HG03108 (cell line): Measurements from ENCODE around the gene CA12.

Experiments
- ATAC-seq: cut with Tn5 transposase; IDR thresholded peaks from one replicate; pipeline ENCODE4 v1.9.1; 2021; ENCODE audit warnings: moderate library complexity; ENCODE audit not compliant: unreplicated experiment

Gene CA12

GRCh38 chr15:63402498-63403253 is 21.0 kb upstream of the CA12 start:
- ATAC-seq = no peak

GRCh38 chr15:63401714-63402497 is 20.3 kb upstream of the CA12 start:
- ATAC-seq = no peak

- ATAC-seq = no peak
Observed at GRCh38 chr15:63401078-63401477, 19.4 kb upstream of the CA12 start.

GRCh38 chr15:63398456-63398855 is 16.8 kb upstream of the CA12 start:
- ATAC-seq = no peak

GRCh38 chr15:63396152-63396928 is 14.7 kb upstream of the CA12 start:
- ATAC-seq = no peak

GRCh38 chr15:63395730-63396151 is 14.1 kb upstream of the CA12 start:
- no peak for ATAC-seq

- ATAC-seq = no peak
Observed at GRCh38 chr15:63392361-63393009, 10.8 kb upstream of the CA12 start.

- no peak for ATAC-seq
Observed at GRCh38 chr15:63391669-63392360, 10.2 kb upstream of the CA12 start.

GRCh38 chr15:63390689-63391088 is 9.0 kb upstream of the CA12 start:
- ATAC-seq = no peak

- ATAC-seq = no peak
Observed at GRCh38 chr15:63389902-63390670, 8.4 kb upstream of the CA12 start.

- no peak for ATAC-seq
Observed at GRCh38 chr15:63388511-63388910, 6.9 kb upstream of the CA12 start.

GRCh38 chr15:63387748-63388493 is 6.3 kb upstream of the CA12 start:
- no peak for ATAC-seq

GRCh38 chr15:63385911-63386531 is 4.4 kb upstream of the CA12 start:
- ATAC-seq = no peak

GRCh38 chr15:63384906-63385305 is 3.3 kb upstream of the CA12 start:
- no peak for ATAC-seq

GRCh38 chr15:63382966-63383710 is 1.5 kb upstream of the CA12 start:
- no peak for ATAC-seq

GRCh38 chr15:63380808-63381282 is 801 bp downstream of the CA12 start:
- ATAC-seq = no peak

GRCh38 chr15:63380151-63380807 is 1.4 kb downstream of the CA12 start:
- ATAC-seq = no peak
